ENCODE data around the gene FXYD4. TPM values are rescaled to one million over a fixed set of nuclear protein-coding genes. Genes with fewer than 3 reads are reported as not detected.
A peak's percentile ranks its signal among the peaks of the same experiment; 100 is the strongest.

The FXYD4 gene
- total RNA-seq, 1 experiment from 2014 or later, result not detected

DNA sequence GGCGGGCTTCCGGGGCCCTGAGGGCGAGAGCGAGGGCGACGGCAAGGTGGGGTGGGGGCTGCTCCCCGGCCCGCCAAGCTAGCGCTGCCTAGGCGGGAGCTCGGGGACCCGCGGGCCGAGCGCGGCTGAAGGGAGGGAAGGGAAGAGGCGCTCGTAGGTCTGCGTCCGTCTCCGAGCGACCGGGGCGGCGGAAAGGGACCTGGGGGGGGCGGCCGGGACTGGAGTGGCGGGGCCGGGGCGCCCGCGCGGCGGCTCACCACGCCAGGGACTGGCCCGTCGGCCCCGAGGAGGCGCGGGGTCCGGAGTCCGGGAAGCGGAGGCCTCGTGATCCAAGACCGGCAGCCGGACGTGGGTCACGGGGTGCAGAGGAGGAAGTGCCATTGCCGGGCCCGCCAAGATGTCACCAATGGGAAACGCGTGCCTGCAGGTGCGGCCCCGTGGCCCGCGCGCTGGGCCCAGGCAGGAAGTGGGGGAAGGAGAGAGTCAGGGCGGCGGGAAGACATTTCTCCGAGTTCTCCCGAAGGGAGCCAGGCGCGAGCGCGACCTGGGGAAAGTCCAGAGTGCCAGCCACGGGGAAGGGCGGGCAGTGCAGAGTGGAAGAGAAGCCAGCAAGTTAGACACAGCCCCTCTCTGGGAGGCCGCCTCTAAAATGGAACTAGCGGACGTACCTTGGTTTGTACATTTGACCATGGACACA, 25.6 kb downstream of the FXYD4 start (continued):
- TF ChIP-seq, protein P1, sequence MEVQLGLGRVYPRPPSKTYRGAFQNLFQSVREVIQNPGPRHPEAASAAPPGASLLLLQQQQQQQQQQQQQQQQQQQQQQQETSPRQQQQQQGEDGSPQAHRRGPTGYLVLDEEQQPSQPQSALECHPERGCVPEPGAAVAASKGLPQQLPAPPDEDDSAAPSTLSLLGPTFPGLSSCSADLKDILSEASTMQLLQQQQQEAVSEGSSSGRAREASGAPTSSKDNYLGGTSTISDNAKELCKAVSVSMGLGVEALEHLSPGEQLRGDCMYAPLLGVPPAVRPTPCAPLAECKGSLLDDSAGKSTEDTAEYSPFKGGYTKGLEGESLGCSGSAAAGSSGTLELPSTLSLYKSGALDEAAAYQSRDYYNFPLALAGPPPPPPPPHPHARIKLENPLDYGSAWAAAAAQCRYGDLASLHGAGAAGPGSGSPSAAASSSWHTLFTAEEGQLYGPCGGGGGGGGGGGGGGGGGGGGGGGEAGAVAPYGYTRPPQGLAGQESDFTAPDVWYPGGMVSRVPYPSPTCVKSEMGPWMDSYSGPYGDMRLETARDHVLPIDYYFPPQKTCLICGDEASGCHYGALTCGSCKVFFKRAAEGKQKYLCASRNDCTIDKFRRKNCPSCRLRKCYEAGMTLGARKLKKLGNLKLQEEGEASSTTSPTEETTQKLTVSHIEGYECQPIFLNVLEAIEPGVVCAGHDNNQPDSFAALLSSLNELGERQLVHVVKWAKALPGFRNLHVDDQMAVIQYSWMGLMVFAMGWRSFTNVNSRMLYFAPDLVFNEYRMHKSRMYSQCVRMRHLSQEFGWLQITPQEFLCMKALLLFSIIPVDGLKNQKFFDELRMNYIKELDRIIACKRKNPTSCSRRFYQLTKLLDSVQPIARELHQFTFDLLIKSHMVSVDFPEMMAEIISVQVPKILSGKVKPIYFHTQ (CRISPR knock-in tag; IDR thresholded peaks at IDR 0.05), result no peak
- TF ChIP-seq GABPB1 (CRISPR knock-in tag; IDR thresholded peaks at IDR 0.05) (peak; percentile 84), NFYB (CRISPR knock-in tag; conservative IDR thresholded peaks at IDR 0.05; ENCODE audit: low read depth) (peak; percentile 70), RELA (CRISPR knock-in tag; IDR thresholded peaks at IDR 0.05; ENCODE audit: borderline replicate concordance) (0 out of 2 replicates have a peak, but pooled peaks have one; percentile 72), TCF7 (CRISPR knock-in tag; IDR thresholded peaks at IDR 0.05; ENCODE audit: low read depth) (peak; percentile 47; the same call in 1 of the 2 replicates), ZBTB21 (CRISPR knock-in tag; IDR thresholded peaks at IDR 0.05; ENCODE audit: borderline replicate concordance) (no peak), PRRX2 (CRISPR knock-in tag; IDR thresholded peaks at IDR 0.05) (no peak), ATF3 (CRISPR knock-in tag; conservative IDR thresholded peaks at IDR 0.05) (peak; percentile 61; the same call in 1 of the 2 replicates), JUN (CRISPR knock-in tag; IDR thresholded peaks at IDR 0.05) (no peak), RORB (CRISPR knock-in tag; IDR thresholded peaks at IDR 0.05) (no peak), NR1H2 (CRISPR knock-in tag; IDR thresholded peaks at IDR 0.05) (no peak)
- TF ChIP-seq, protein P2, sequence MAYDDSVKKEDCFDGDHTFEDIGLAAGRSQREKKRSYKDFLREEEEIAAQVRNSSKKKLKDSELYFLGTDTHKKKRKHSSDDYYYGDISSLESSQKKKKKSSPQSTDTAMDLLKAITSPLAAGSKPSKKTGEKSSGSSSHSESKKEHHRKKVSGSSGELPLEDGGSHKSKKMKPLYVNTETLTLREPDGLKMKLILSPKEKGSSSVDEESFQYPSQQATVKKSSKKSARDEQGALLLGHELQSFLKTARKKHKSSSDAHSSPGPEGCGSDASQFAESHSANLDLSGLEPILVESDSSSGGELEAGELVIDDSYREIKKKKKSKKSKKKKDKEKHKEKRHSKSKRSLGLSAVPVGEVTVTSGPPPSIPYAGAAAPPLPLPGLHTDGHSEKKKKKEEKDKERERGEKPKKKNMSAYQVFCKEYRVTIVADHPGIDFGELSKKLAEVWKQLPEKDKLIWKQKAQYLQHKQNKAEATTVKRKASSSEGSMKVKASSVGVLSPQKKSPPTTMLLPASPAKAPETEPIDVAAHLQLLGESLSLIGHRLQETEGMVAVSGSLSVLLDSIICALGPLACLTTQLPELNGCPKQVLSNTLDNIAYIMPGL (CRISPR knock-in tag; IDR thresholded peaks at IDR 0.05), result no peak; the same call in 1 of the 2 replicates
- TF ChIP-seq, protein P3, sequence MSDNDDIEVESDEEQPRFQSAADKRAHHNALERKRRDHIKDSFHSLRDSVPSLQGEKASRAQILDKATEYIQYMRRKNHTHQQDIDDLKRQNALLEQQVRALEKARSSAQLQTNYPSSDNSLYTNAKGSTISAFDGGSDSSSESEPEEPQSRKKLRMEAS (CRISPR knock-in tag; IDR thresholded peaks at IDR 0.05), result peak; percentile 83
- TF ChIP-seq, protein P4, sequence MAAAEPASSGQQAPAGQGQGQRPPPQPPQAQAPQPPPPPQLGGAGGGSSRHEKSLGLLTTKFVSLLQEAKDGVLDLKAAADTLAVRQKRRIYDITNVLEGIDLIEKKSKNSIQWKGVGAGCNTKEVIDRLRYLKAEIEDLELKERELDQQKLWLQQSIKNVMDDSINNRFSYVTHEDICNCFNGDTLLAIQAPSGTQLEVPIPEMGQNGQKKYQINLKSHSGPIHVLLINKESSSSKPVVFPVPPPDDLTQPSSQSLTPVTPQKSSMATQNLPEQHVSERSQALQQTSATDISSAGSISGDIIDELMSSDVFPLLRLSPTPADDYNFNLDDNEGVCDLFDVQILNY (CRISPR knock-in tag; IDR thresholded peaks at IDR 0.05), result peak; percentile 98

DNA sequence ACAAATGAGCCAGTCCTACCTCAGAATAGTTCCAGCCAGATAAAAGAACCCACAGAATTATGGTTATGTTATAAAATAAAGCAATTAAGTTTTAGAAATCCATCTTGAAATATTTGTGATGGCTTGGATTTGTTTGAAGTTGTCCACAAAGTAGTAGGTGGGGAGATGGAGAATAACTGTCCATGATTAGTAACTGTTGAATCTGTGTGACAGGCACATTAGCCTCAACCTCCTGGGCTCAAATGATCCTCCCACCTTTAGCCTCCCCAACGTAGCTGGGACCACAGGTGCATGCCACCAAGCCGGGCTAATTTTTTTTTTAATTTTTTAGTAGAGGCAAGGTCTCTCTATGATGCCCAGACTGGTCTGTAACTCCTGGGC, 27.5 kb downstream of the FXYD4 start:
- H3K4me1 Mint-ChIP-seq, result peaks cover 74% of the 10 kb centered on the region
- H3K9me3 Mint-ChIP-seq, result no peaks in the 10 kb centered on the region
- no peak for DNase-seq (ENCODE audit: low spot score)
- no peaks in the 10 kb centered on the region; the same call in 1 of the 2 replicates for H3K27me3 Mint-ChIP-seq (ENCODE audit: low read depth)
- H3K36me3 Mint-ChIP-seq, result peaks cover 19% of the 10 kb centered on the region
- CTCF ChIA-PET, result interaction anchor here (3.0 kb wide), 1 partner anchor 9 kb away, joined by 14 read pairs; no protein-coding TSS in a partner anchor
- TF ChIP-seq SOX15 (CRISPR knock-in tag; IDR thresholded peaks at IDR 0.05), result no peak
- TF ChIP-seq USF1 (CRISPR knock-in tag; IDR thresholded peaks at IDR 0.05), result no peak
- no peak for TF ChIP-seq IRF2 (CRISPR knock-in tag; IDR thresholded peaks at IDR 0.05; ENCODE audit: borderline replicate concordance, low read depth)
- TF ChIP-seq ZNF423 (CRISPR knock-in tag; IDR thresholded peaks at IDR 0.05), result no peak
- TF ChIP-seq ZSCAN18 (CRISPR knock-in tag; IDR thresholded peaks at IDR 0.05), result no peak
- no peak for ATAC-seq
- H3K27ac Mint-ChIP-seq, result peak overlapping the region; percentile 99; the same call in 1 of the 2 replicates
- no peak overlapping the region for H3K4me3 Mint-ChIP-seq
- POLR2A ChIA-PET, result interaction anchor here (2.9 kb wide), 1 partner anchor 9 kb away, joined by 19 read pairs; no protein-coding TSS in a partner anchor

All from WTC11 (cell line).